Neural progenitor cell (in vitro differentiated cells): ENCODE measurements around the gene KCNA10.

ENCODE experiments used
- CTCF ChIP-seq: fragments of 200-600 bp; sonication (generic); IDR thresholded peaks from 2 replicates; pipeline ENCODE4 v1.5.1; 2017; ENCODE audit warnings: antibody characterized with exemption, mild to moderate bottlenecking
- EZH2 ChIP-seq: fragments of 200-600 bp; sonication (generic); IDR thresholded peaks from 2 replicates; pipeline ENCODE4 v1.6.1; 2017; ENCODE audit warnings: antibody characterized with exemption, mild to moderate bottlenecking, moderate library complexity
- EZH2phosphoT487 ChIP-seq: fragments of 200-600 bp; sonication (generic); IDR thresholded peaks from 2 replicates; pipeline ENCODE4 v1.6.1; 2017; ENCODE audit warnings: antibody characterized with exemption

GRCh38 chr1:110515041-110515440 lies 3.9 kb downstream of the KCNA10 start:
- TF ChIP-seq EZH2phosphoT487 (no peak), CTCF (no peak), EZH2 (no peak)
